Measurements from ENCODE around the gene CP. TPM values are rescaled to one million over a fixed set of nuclear protein-coding genes. Genes with fewer than 3 reads are reported as not detected.

The CP gene
- total and polyA plus RNA-seq, 9 donors, result 1.0 to 5.8 (median 1.7) TPM

DNA sequence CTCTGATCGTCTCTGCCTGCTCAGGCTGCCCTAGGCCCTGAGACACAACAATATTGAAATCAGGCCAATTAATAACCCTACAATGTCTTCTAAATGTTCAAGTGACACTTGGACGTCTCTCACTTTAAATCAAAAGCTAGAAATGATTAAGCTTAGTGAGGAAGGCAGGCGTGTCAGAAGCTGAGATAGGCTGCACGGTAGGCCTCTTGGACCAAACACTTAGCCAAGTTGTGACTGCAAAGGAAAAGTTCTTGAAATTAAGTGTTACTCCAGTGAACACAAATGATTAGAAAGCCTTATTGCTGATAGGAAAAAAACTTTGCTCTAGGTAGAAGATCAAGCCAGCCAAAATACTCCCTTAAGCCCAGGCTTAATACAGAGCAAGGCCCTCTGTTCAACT, 90.0 kb downstream of the CP start:
- Histone ChIP-seq H3K4me3 (ENCODE audit: low read length) (no peak overlapping the region), H3K36me3 (ENCODE audit: control insufficient read depth, insufficient read depth, low read length) (no peaks in the 10 kb centered on the region), H3K27me3 (ENCODE audit: control insufficient read depth, insufficient read depth, low read length) (no peaks in the 10 kb centered on the region), H3K4me1 (ENCODE audit: control insufficient read depth, insufficient read depth, low read length) (peaks cover 5% of the 10 kb centered on the region), H3K27ac (ENCODE audit: low read length) (no peak overlapping the region), H3K9me3 (replicated peaks; ENCODE audit: control insufficient read depth, low read depth, low read length) (no peaks in the 10 kb centered on the region)
- DNase-seq, result no peak
- 52% methylated on average over 2 of the region's 4 CpGs for WGBS (ENCODE audit: insufficient coverage)

DNA sequence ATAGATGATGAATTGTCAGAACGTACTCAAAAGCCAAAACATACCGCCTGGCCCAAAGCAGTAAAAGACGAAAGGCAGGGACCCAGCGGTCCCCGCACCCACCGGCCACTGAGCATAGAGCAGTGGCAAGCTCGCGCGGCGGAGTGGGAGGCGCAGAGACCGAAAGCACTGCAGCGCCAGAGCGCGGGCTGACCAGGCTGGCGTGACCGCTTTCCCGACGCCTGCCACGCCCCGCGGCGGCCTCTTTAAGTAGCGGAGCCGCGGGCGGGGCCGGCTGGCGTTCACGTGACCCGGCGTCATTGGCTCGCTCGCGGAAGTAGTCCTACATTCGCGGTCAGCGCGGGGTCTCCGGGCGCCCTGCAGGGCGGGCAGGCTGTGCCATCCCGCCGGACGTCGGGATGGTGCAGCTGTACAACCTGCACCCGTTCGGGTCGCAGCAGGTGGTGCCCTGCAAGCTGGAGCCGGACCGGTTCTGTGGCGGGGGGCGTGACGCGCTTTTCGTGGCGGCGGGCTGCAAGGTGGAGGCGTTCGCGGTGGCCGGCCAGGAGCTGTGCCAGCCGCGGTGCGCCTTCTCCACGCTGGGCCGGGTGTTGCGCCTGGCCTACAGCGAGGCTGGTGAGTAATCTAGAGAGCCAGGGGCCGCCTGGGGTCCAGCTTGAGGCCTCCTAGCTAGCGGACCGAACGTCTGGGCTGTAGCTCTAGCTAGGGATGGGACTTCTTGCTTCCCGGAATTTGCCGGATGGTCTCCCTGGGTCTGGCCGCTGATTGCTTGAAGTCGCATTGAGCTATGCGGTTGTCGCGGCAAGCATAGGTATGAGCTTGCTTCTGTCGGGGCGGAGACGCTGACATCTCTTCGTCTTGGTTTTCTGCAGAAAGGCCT, 92.1 kb downstream of the CP start, which contains the start of gene HPS3:
HPS3 (plus strand) TSS at position 313 of the 880 bp plus-strand sequence; CDS start at position 399, 86 bp downstream.
- peak within 1 kb of the TSS; percentile 94 for H3K4me3 ChIP-seq (ENCODE audit: low read length)
- H3K4me1 ChIP-seq (ENCODE audit: control insufficient read depth, insufficient read depth, low read length), result peaks cover 5% of the 10 kb centered on the region
- under 1% methylated on average over 83 of the region's 84 CpGs for WGBS (ENCODE audit: insufficient coverage)
- no peaks in the 10 kb centered on the region for H3K36me3 ChIP-seq (ENCODE audit: control insufficient read depth, insufficient read depth, low read length)
- H3K27ac ChIP-seq (ENCODE audit: low read length), result peak within 1 kb of the TSS; percentile 81
- DNase-seq, result peak; percentile 96
- H3K9me3 ChIP-seq (replicated peaks; ENCODE audit: control insufficient read depth, low read depth, low read length), result no peaks in the 10 kb centered on the region
- H3K27me3 ChIP-seq (ENCODE audit: control insufficient read depth, insufficient read depth, low read length), result peaks cover 2% of the 10 kb centered on the region

DNA sequence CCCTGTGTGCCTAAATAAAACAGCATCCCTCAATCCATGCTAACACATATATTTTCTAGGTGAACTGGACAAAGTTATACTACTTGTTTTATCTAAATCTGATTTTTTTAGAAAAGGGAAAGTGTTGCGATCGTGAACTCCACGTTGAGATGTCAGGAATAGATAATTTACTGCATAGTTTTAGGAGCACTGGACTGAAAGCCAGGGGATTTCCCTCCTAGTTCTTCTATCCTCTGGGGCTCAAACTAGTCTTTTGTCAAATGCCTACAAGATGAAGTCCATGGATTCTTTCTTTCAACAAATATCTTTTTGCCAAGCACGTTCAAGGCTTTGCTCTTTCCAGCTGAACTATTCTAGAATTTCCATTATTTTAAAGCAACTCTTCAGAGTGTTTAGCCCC, 92.8 kb downstream of the CP start:
- Histone ChIP-seq H3K4me3 (ENCODE audit: low read length) (peak overlapping the region; percentile 94), H3K36me3 (ENCODE audit: control insufficient read depth, insufficient read depth, low read length) (no peaks in the 10 kb centered on the region), H3K4me1 (ENCODE audit: control insufficient read depth, insufficient read depth, low read length) (peaks cover 5% of the 10 kb centered on the region), H3K9me3 (replicated peaks; ENCODE audit: control insufficient read depth, low read depth, low read length) (no peaks in the 10 kb centered on the region), H3K27ac (ENCODE audit: low read length) (peak overlapping the region; percentile 70), H3K27me3 (ENCODE audit: control insufficient read depth, insufficient read depth, low read length) (peaks cover 2% of the 10 kb centered on the region)
- DNase-seq, result peak; percentile 33
- 0% methylated on average over 1 of the region's 4 CpGs for WGBS (ENCODE audit: insufficient coverage)

DNA sequence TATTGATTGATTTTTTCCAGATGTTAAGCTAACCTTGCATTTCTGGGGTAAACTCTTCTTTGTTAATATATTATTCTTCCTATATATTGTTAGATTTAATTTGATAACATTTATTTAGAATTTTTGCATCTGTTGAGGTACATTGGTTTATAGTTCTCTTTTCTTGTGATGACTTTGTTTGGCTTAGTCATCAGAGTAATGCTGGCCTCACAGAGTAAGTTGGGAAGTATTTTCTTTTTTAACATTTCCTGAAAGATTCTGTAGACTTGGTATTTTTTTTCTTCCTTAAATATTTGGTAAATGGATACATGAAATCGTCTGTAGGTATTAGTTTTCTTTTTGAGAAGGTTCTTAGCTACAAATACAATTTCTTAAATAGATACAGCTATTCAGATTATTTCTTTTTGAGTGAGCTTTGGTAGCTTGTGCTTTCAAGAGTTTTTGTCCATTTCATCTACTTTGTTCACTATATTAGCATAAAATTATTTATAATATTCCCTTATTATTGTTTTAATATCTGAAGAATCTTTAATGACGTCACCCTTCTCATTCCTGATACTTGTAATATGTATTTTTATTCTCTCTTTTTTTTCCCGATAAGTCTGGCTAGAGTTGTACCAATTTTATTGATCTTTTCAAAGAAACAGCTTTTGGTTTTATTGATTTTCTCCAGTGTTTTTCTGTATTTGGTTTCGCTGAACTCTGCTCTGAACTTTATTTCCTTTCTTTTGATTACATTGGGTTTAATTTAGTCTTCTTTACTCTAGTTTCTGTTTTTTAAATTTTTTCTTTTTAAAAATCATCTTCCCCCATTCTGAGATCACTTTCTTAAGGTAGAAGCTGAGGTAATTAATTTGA, 98.7 kb downstream of the CP start:
- no peaks in the 10 kb centered on the region for H3K4me1 ChIP-seq (ENCODE audit: control insufficient read depth, insufficient read depth, low read length)
- H3K27me3 ChIP-seq (ENCODE audit: control insufficient read depth, insufficient read depth, low read length), result peaks cover 2% of the 10 kb centered on the region
- no CpG with 5 or more reads among the region's 4 CpGs for WGBS (ENCODE audit: insufficient coverage)
- H3K36me3 ChIP-seq (ENCODE audit: control insufficient read depth, insufficient read depth, low read length), result no peaks in the 10 kb centered on the region
- H3K4me3 ChIP-seq (ENCODE audit: low read length), result no peak overlapping the region
- no peak overlapping the region for H3K27ac ChIP-seq (ENCODE audit: low read length)
- H3K9me3 ChIP-seq (replicated peaks; ENCODE audit: control insufficient read depth, low read depth, low read length), result no peaks in the 10 kb centered on the region
- DNase-seq, result no peak

Other genes starting within 250 kb of the CP start
- gene GYG1, start 230.3 kb downstream of the CP start, total RNA-seq, result 33.1 TPM
- 10 to 100 TPM; 50.6 to 74.3 (median 62.3) TPM for gene GYG1, start 230.3 kb downstream of the CP start, polyA plus RNA-seq (ENCODE audit: insufficient read depth in 1 of 8, insufficient read length in 8 of 8, low replicate concordance in 1 of 8)
- gene HLTF, start 135.3 kb downstream of the CP start, total RNA-seq, result 24.6 TPM
- 10 to 100 TPM; 14.7 to 20.7 (median 18.3) TPM for gene HLTF, start 135.3 kb downstream of the CP start, polyA plus RNA-seq (ENCODE audit: insufficient read depth in 1 of 8, insufficient read length in 8 of 8, low replicate concordance in 1 of 8)
- gene HPS3, start 92.2 kb downstream of the CP start, total RNA-seq, result 11.5 TPM
- gene HPS3, start 92.2 kb downstream of the CP start, polyA plus RNA-seq (ENCODE audit: insufficient read depth in 1 of 8, insufficient read length in 8 of 8, low replicate concordance in 1 of 8), result 10 to 100 TPM; 10.7 to 13.6 (median 11.9) TPM
- 15.6 TPM for gene TM4SF18, start 111.8 kb upstream of the CP start, total RNA-seq
- 10 to 100 TPM in 7 of 8 donors, 1 to 10 TPM in 1; 10.0 to 18.7 (median 13.2) TPM for gene TM4SF18, start 111.8 kb upstream of the CP start, polyA plus RNA-seq (ENCODE audit: insufficient read depth in 1 of 8, insufficient read length in 8 of 8, low replicate concordance in 1 of 8)
- gene TM4SF1, start 155.8 kb upstream of the CP start, total RNA-seq, result 43.4 TPM
- 10 to 100 TPM; 32.8 to 57.2 (median 38.4) TPM for gene TM4SF1, start 155.8 kb upstream of the CP start, polyA plus RNA-seq (ENCODE audit: insufficient read depth in 1 of 8, insufficient read length in 8 of 8, low replicate concordance in 1 of 8)

Data from muscle of leg (tissue), 11 donors.